HG03460 (cell line): Measurements from ENCODE around the gene HOXA10.

Source experiments
- ATAC-seq: cut with Tn5 transposase; IDR thresholded peaks from one replicate; pipeline ENCODE4 v1.9.1; 2021; ENCODE audit not compliant: unreplicated experiment

Gene HOXA10

GRCh38 chr7:27168265-27168947, 5.7 kb downstream of the HOXA10 start:
- ATAC-seq, result no peak

- no peak for ATAC-seq
These were observed 6.2 kb downstream of the HOXA10 start for GRCh38 chr7:27167916-27168264.

- ATAC-seq, result no peak
These were observed 7.3 kb downstream of the HOXA10 start for GRCh38 chr7:27166531-27167505.

GRCh38 chr7:27165996-27166530, 8.1 kb downstream of the HOXA10 start:
- ATAC-seq, result no peak

GRCh38 chr7:27165089-27165995, 8.8 kb downstream of the HOXA10 start, which contains the start of gene HOXA9:
HOXA9 (minus strand) TSS chr7:27165537; CDS start chr7:27165457, 80 bp downstream.
- ATAC-seq, result no peak

- no peak for ATAC-seq
These were observed 9.6 kb downstream of the HOXA10 start for GRCh38 chr7:27164367-27165088.

GRCh38 chr7:27164045-27164366, 10.1 kb downstream of the HOXA10 start:
- ATAC-seq, result no peak

GRCh38 chr7:27163288-27164044, 10.7 kb downstream of the HOXA10 start:
- no peak for ATAC-seq

- no peak for ATAC-seq
These were observed 11.4 kb downstream of the HOXA10 start for GRCh38 chr7:27162561-27163287.

GRCh38 chr7:27161721-27162560, 12.2 kb downstream of the HOXA10 start:
- ATAC-seq, result no peak

- ATAC-seq, result no peak
These were observed 12.9 kb downstream of the HOXA10 start for GRCh38 chr7:27161214-27161720.

GRCh38 chr7:27160546-27161213, 13.4 kb downstream of the HOXA10 start:
- ATAC-seq, result no peak

- ATAC-seq, result no peak
These were observed 14.0 kb downstream of the HOXA10 start for GRCh38 chr7:27160145-27160545.

- ATAC-seq, result no peak
These were observed 14.6 kb downstream of the HOXA10 start for GRCh38 chr7:27159266-27160144.

- no peak for ATAC-seq
These were observed 15.5 kb downstream of the HOXA10 start for GRCh38 chr7:27158436-27159265.
